Transverse colon (tissue), 4 donors: Measurements from ENCODE around the gene HIVEP2. TPM values are rescaled to one million over a fixed set of nuclear protein-coding genes. Genes with fewer than 3 reads are reported as not detected.

Source experiments
- DNase-seq: peaks from one replicate; pipeline ENCODE4 v3.0.0-alpha.2; 2019
- H3K27ac ChIP-seq, 4 donors: fragments of 200-600 bp; sonication (generic); 2 replicates each; pipeline ENCODE4 v1.5.1; 2016 to 2018; ENCODE audit warnings: inconsistent platforms in 4 of 4
- H3K27me3 ChIP-seq: fragments of 200-600 bp; sonication (generic); 2 replicates; pipeline ENCODE4 v1.5.1; 2017; ENCODE audit warnings: inconsistent platforms
- H3K36me3 ChIP-seq, 4 donors: fragments of 200-600 bp; sonication (generic); 2 replicates each; pipeline ENCODE4 v1.5.1; 2017 to 2019; ENCODE audit warnings: inconsistent platforms in 4 of 4
- H3K4me1 ChIP-seq, 4 donors: fragments of 200-600 bp; sonication (generic); 2 replicates each; pipeline ENCODE4 v1.5.1; 2017 to 2020; ENCODE audit warnings: inconsistent platforms in 4 of 4
- H3K4me3 ChIP-seq, 4 donors: fragments of 200-600 bp; sonication (generic); 1 replicate in 1 of 4; 2 replicates in 3 of 4; pipeline versions ENCODE4 v1.5.1 to v1.6.1; 2017 to 2019; ENCODE audit warnings: inconsistent platforms in 4 of 4
- H3K9me3 ChIP-seq, 2 donors: fragments of 200-600 bp; sonication (generic); 2 replicates each; pipeline ENCODE4 v1.5.1; 2017 to 2019; ENCODE audit warnings: inconsistent platforms in 2 of 2
- CTCF ChIP-seq, 5 experiments: fragments of 200-600 bp in 3 of 5; fragments of 450-650 bp in 2 of 5; sonication (generic) in 3 of 5; IDR thresholded peaks; 1 replicate in 2 of 5; 2 replicates in 3 of 5; pipeline ENCODE4 v1.5.1; 2016 to 2017; ENCODE audit warnings: antibody characterized with exemption in 5 of 5, inconsistent platforms in 3 of 5, mild to moderate bottlenecking in 2 of 5, moderate library complexity in 1 of 5
- EP300 ChIP-seq: sonication (generic); formaldehyde crosslinking; IDR thresholded peaks from one replicate; pipeline ENCODE4 v1.6.1; 2017; ENCODE audit warnings: antibody characterized with exemption, low read depth
- POLR2A ChIP-seq: fragments of 450-650 bp; IDR thresholded peaks from one replicate; pipeline ENCODE4 v1.6.1; 2016; ENCODE audit warnings: antibody characterized with exemption, mild to moderate bottlenecking, moderate library complexity
- POLR2AphosphoS5 ChIP-seq, 3 donors: sonication (generic); formaldehyde crosslinking; IDR thresholded peaks; one replicate each; pipeline ENCODE4 v1.6.1; 2016; ENCODE audit warnings: antibody characterized with exemption in 3 of 3
- WGBS, 2 donors: methylation state at CpG; one replicate each; pipeline ENCODE4 v1.1.5; 2018; ENCODE audit warnings: low coverage in 1 of 2; 5-methylcytosine and 5-hydroxymethylcytosine counted together
- in situ Hi-C, 4 donors: fragments of 200-750 bp; cut with MboI; loops; one replicate each; pipeline versions ENCODE4 v1.15.0 to v1.15.1; 2017; ENCODE audit warnings: low sequenced_read_pairs in 3 of 4, low pct_ligation_motif_present in 1 of 4, low pct_unique_long_range_greater_than_20kb in 1 of 4
- intact Hi-C: fragments of 100-400 bp; cut with DNase I; formaldehyde crosslinking; loops from one replicate; pipeline ENCODE4 v1.15.1; 2023; ENCODE audit warnings: low total_unique reads
- total RNA-seq, 4 donors: library from RNA; depleted of rRNA; stranded (reverse); fragments of >200 nt; gene quantifications; one replicate each; pipeline ENCODE4 v1.1.0, GENCODE V29; 2016

HIVEP2 gene
- total RNA-seq, 4 donors from 2014 or later = 10.0 to 22.5 (median 13.7) TPM

GRCh38 chr6:142941018-142941417 is 4.0 kb downstream of the HIVEP2 start:
- intact Hi-C loops (loop anchor here (10.0 kb wide), 1 partner anchor 56 kb away; no protein-coding TSS in a partner anchor), in situ Hi-C loops (no loop called here)
- no peaks in the 10 kb centered on the region for H3K27me3 ChIP-seq
- WGBS, 2 donors = 85 to 86% methylated on average over 7 of the region's 7 CpGs
- no peak for DNase-seq
- H3K27ac ChIP-seq = no peak overlapping the region
- TF ChIP-seq POLR2AphosphoS5 (IDR thresholded peaks at IDR 0.05) (no peak), EP300 (no peak), POLR2A (no peak)
- no peak overlapping the region for H3K4me3 ChIP-seq
- H3K9me3 ChIP-seq = no peaks in the 10 kb centered on the region
- H3K36me3 ChIP-seq = no peaks in the 10 kb centered on the region
- H3K4me1 ChIP-seq = peaks cover 9 to 36% (median 16%) of the 10 kb centered on the region in 4 donors

- WGBS, 2 donors = 89% methylated on average over 3 of the region's 3 CpGs; no CpG with 5 or more reads in 1 of the 2 donors
- H3K4me1 ChIP-seq = peaks cover 9 to 36% (median 16%) of the 10 kb centered on the region in 4 donors
- H3K9me3 ChIP-seq = no peaks in the 10 kb centered on the region
- no peaks in the 10 kb centered on the region for H3K36me3 ChIP-seq
- H3K4me3 ChIP-seq = no peak overlapping the region
- H3K27ac ChIP-seq = no peak overlapping the region
- in situ Hi-C loops (no loop called here), intact Hi-C loops (loop anchor here (10.0 kb wide), 1 partner anchor 56 kb away; no protein-coding TSS in a partner anchor)
- TF ChIP-seq POLR2AphosphoS5 (IDR thresholded peaks at IDR 0.05) = no peak
- TF ChIP-seq CTCF (IDR thresholded peaks at IDR 0.05) = no peak
- TF ChIP-seq POLR2A = no peak
- TF ChIP-seq EP300 = no peak
- DNase-seq = no peak
- no peaks in the 10 kb centered on the region for H3K27me3 ChIP-seq
Observed at GRCh38 chr6:142940487-142940886, 4.5 kb downstream of the HIVEP2 start.

GRCh38 chr6:142938510-142938909 is 6.5 kb downstream of the HIVEP2 start:
- Histone ChIP-seq H3K4me3 (no peak overlapping the region), H3K27me3 (no peaks in the 10 kb centered on the region), H3K4me1 (peaks cover 7 to 44% (median 14%) of the 10 kb centered on the region in 4 donors), H3K27ac (no peak overlapping the region), H3K9me3 (no peaks in the 10 kb centered on the region), H3K36me3 (no peaks in the 10 kb centered on the region)
- TF ChIP-seq POLR2AphosphoS5 (IDR thresholded peaks at IDR 0.05) (no peak), POLR2A (no peak), EP300 (no peak), CTCF (IDR thresholded peaks at IDR 0.05) (no peak)
- 46 to 50% methylated on average over 5 of the region's 5 CpGs for WGBS, 2 donors
- in situ Hi-C loops = no loop called here
- no peak for DNase-seq
- intact Hi-C loops = no loop called here

GRCh38 chr6:142937986-142938385 is 7.0 kb downstream of the HIVEP2 start:
- Histone ChIP-seq H3K4me1 (peaks cover 2 to 42% (median 8%) of the 10 kb centered on the region in 4 donors), H3K36me3 (no peaks in the 10 kb centered on the region), H3K9me3 (no peaks in the 10 kb centered on the region), H3K27ac (no peak overlapping the region), H3K4me3 (no peak overlapping the region), H3K27me3 (no peaks in the 10 kb centered on the region)
- 86 to 89% methylated on average over 5 of the region's 5 CpGs for WGBS, 2 donors
- DNase-seq = no peak
- no peak for TF ChIP-seq POLR2AphosphoS5 (IDR thresholded peaks at IDR 0.05)
- no peak for TF ChIP-seq CTCF (IDR thresholded peaks at IDR 0.05)
- TF ChIP-seq POLR2A = no peak
- no peak for TF ChIP-seq EP300
- in situ Hi-C loops (no loop called here), intact Hi-C loops (no loop called here)
